Ammon's horn (tissue), 1 donor: ENCODE results near the gene AFAP1L1.

Source experiments
- DNase-seq: peaks from one replicate; pipeline ENCODE4 v3.0.0-alpha.2; 2016; ENCODE audit warnings: low spot score

The AFAP1L1 gene

DNA sequence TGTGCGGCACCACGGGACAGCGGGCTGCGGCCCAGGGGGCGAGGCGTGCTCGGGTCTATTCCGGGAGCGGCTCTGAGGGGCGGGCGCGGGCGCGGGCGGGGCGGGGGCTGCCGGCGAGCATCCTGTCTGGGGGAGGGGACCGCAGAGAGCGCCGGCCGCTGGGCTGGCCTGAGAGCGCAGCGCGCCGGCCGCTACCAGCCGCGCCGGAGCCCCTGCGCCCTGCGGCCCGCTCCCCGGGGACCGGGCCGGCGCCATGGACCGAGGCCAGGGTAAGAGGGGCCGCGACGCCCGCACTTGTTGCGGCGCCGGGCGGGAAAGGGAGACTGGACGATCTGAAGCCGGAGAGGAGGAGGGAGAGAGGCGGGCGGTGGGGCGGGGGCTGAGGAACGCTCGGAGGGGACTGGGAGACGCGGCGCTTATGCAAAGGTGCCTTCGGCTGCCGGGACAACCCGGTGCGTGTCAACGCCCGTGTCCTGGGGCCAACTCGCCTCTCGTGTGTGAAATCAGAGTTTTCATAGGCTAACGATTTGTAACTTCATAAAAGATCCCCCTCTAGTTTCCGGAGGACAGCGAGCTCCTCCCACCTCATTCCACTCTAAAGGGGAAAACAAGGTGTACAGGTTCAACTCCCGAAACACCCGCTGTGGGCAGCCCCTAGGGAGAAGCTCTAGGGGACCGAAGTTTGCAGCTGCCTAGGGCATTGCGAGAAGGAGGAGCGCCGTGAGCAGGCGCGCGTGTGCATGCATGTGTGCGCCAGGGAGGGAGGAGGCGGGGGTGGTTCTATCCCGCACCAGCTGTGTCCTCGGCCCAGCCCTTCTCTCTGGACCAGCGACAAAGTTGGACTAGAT is at the start of gene AFAP1L1:
Gene AFAP1L1 (plus strand): TSS at position 144 of the 848 bp plus-strand sequence. CDS start 110 bp downstream, at position 254.
- peak; percentile 71 for DNase-seq

DNA sequence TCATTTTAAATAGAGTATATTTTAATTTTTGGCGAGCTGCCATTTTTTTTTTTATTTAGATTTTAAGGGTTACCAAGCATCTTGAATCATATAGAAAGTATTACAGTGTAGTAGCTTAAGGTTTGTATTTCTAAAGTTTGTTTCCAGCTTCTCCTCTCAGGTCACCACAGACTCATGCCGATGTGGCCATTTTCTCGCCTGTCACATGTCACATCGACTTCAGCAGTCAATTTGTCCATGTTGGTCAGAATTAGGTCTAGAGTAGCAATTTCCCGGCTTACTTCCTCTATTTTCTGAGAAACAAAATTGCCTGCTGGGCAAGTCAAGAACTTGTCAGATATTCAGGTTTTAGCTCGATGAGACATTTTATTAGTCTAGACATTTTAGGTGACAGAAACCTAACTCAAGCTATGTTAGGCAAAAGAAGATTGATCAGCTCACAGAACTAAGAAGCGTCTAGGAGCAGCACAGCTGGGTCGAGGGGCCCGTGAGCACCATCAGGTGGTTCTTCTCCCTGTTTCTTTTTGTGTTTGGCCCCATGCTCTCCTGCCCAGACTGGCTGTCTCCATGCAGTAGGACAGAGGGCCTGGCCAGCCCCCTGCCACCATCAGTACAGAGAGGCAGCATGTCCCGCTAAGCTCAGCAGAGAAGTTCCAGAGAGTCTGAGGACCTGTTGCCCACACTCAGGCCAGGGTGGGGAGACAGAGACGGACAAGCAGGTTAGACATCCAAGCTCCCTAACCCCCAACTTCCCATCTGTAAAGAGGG is 48.4 kb upstream of the AFAP1L1 start:
- DNase-seq, result no peak

DNA sequence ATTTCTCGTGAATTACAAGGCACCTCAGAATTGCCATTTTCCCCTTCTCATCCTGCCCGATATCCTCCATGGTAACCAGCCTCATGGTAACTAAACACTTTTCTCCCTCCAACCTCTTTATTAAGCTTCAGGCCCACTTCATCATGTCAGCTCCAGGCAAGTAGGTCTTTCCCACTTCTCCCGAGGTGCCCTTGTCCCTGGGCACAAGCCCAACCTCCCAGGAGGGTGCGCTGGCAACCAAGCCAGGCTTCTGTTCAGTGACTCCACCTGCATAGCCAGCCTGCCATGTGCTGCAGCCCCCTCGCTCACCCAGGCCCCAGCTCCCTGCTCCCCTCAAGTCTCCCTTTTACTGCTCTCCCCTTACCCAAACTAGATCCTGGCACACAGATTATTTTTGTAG is 47.4 kb upstream of the AFAP1L1 start:
- DNase-seq, result peak; percentile 42

DNA sequence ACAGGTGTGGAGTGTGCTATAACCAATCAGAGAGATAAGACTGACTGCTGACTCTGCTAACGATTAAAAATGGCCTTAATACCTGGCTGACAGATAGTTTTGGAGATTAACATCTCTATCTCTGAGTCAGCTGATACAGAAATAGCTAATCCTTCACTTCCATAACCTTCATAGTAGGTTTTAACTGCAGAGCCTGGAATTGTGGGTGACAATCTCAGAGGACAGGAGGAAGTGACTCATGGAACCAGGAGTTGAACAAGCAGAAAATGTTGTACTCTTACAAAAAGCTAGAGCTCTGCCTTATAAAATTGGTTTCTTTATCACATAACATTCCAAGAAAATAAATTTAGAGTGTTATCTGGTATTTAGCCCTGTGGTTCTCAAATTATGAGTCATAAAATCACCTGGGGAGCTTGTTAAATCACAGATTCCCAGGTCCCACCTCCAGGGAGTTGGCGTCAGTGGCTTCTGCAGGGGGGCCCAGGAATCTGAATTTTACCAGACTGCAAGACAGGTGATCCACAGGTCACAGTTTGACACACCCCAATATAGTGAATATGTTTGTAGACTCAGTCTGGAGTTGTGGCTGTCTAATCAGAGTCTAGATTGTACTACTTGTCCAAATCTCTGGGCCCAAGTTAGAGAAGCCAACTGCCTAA is 44.4 kb upstream of the AFAP1L1 start:
- no peak for DNase-seq

DNA sequence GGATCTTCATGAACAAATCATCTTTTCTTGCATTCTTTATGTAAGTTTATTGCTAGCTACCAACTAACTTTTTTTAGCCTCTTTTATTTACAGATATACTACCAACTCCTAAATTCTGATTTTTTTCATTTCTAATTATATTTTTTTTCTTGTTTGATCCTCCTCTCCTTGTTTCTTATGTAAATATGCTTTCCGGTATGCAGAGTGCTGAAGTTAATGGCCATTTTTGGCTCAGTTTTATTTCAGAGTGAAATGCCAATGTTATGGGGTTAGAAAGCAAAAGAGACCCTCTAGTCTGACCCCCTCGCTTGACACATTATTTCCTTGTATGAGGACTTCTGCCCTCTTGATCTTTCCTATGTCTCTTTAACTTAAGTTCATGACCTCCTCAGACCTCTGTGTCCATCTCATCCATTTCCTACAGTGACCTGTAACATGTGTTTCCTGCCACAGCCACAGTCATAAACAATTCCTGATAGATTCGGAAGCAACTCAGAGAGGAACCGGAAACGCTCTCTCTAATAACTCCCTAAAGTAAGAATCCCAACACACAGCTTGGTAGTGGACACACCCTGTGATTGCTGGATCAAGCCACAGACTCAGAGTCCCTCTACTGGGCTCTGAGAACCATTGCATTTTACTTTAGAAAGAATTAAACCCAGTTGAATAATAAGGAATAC is 42.9 kb upstream of the AFAP1L1 start:
- DNase-seq, result peak; percentile 79

DNA sequence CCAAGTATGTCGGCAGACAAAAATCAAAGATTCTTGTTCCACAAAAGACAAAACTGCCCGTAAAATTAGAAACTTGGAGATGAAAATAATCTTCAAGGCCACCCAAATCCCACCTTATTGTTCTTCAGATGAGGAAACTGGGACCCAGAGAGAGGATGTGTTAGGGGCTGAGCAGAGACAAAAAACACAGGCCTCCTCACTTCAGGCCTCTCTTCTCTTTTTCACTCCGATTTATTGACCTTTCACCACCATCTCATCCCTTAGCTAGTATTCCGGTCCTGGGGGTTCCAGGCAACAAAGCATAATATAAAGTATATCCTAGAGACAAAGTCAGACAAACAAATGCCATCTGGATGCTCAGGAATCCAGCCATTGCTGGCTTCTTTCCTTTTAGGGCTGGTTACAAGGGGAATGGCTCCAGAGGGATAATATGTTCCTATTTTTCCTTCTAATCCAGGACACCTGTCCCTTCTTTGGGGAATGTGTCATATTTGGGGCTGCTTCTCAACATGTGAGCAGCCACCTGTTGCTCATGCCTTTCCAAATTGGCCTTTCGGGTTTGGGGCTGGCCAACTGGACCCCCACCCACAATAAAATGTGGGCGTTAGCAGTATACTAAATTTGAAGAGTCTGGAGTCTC is 42.2 kb upstream of the AFAP1L1 start:
- no peak for DNase-seq

- DNase-seq, result peak; percentile 56
Observed at GRCh38 chr5:149235841-149236240, 35.8 kb upstream of the AFAP1L1 start.

DNA sequence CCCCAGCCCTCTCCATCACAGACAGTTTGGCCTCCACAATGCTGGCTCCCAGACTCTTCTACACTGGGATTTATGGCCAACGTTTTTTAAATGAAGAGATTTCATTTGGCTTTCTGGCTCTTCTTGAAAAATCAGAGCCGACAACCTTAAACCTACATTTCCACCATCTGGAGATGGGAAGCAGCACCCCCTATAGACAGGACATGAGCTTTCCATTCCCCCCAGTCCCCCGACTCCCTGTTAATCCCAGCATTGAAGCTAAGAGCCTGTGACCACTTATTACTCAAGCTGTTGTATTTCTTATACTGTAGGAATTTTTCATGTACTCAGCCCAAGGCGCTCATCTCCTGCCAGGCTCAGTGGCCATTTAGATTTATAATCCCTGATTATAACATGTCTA is 34.0 kb upstream of the AFAP1L1 start:
- no peak for DNase-seq

- DNase-seq, result no peak
Observed at GRCh38 chr5:149238540-149238939, 33.1 kb upstream of the AFAP1L1 start.

- DNase-seq, result no peak
Observed at GRCh38 chr5:149239917-149240316, 31.7 kb upstream of the AFAP1L1 start.

GRCh38 chr5:149240354-149240998 is 31.2 kb upstream of the AFAP1L1 start:
- no peak for DNase-seq

- no peak for DNase-seq
Observed at GRCh38 chr5:149242339-149242738, 29.3 kb upstream of the AFAP1L1 start.

- DNase-seq, result no peak
Observed at GRCh38 chr5:149246906-149247305, 24.8 kb upstream of the AFAP1L1 start.

DNA sequence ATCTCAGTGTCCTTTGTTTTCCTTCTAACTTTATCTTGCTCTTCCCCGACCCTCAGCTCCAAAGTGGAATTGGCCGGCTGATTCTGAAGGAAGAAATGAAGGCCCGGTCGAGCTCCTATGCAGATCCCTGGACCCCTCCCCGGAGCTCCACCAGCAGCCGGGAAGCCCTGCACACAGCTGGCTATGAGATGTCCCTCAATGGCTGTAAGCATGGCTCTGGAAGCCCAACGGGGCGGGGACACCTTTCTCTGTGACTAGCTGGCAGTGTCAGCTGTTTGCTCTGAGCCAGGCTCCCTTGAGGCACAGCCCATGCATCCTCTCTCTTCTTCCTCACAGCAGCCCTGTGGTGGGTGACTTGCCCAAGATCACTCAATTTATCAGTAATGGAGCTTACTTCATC is 23.9 kb upstream of the AFAP1L1 start:
- DNase-seq, result no peak

GRCh38 chr5:149251546-149251945 is 20.1 kb upstream of the AFAP1L1 start:
- DNase-seq, result no peak

- DNase-seq, result no peak
Observed at GRCh38 chr5:149254506-149254905, 17.2 kb upstream of the AFAP1L1 start.

DNA sequence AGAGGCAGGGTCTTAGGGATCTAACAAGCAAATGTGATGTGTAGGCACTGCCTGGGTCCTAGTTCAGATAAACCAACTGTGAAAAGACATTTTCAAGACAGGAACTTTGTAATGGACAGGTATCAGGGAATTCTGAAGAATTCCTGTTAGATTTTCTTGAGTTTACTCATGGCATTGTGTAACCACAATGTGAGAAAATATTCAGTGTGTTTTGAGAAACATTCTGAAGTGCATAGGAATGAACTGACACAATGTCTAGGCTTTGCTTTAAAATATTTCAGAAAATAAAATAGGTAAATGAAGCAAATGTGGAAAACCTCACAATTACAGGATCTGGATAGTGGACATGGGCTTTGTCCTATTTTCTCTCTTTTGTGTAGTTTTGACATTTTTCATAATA is 15.2 kb upstream of the AFAP1L1 start:
- DNase-seq, result no peak

GRCh38 chr5:149257131-149257530 is 14.5 kb upstream of the AFAP1L1 start:
- no peak for DNase-seq

GRCh38 chr5:149257889-149258705 is 13.6 kb upstream of the AFAP1L1 start:
- no peak for DNase-seq

DNA sequence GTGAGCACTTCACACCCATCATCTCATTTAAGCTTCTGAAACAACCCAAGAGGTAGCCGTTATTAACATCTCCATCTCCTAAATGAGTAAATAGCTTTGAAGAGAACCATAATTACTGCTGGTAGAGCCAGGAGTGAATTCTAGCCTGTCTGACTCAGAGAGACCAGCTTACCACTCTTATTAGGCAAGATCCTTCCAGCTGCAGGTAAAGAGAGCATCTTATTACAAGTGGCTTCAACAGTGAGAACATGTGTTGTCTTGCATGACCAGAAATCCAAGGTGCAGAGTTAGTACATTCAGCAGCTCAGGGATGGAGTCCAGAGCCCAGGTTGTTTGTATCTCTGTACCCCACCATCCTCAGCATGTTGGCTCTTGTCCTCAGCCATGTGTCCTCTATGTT is 10.9 kb upstream of the AFAP1L1 start:
- no peak for DNase-seq
